ENCODE measurements around the gene PIGN. TPM values are rescaled to one million over a fixed set of nuclear protein-coding genes. Genes with fewer than 3 reads are reported as not detected.

The PIGN gene
- total RNA-seq, 1 experiment from 2014 or later, result 52.5 TPM

DNA sequence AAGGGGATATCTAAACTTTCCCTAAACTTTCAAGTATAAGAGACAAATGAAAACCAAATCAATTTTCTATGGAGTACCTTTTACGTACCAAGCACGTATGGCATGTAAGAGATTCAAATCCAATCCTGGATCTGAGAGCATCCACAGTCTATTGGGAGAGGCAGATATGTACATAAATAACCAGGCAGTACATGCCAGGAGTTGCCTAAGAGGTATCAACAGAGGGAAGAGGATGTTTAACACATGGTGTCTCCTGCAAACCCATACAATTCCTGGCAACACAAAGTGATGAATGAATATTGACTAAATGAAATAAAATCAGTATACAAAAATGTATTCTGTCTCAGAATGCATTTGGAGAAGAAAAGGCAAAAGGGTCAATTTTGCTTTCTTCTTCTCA, 116.6 kb downstream of the PIGN start:
- no peak for DNase-seq
- Mint-ChIP-seq H3K4me1 (ENCODE audit: low read depth, unreplicated experiment) (no peaks in the 10 kb centered on the region), H3K9me3 (ENCODE audit: low read depth, unreplicated experiment) (no peaks in the 10 kb centered on the region), H3K36me3 (ENCODE audit: insufficient read depth, unreplicated experiment) (no peaks in the 10 kb centered on the region), H3K27ac (ENCODE audit: unreplicated experiment) (no peak overlapping the region), H3K27me3 (ENCODE audit: unreplicated experiment) (no peaks in the 10 kb centered on the region), H3K4me3 (ENCODE audit: low read depth, unreplicated experiment) (no peak overlapping the region)
- no TSS peak for BruUV-seq (replicated peaks)
- intact Hi-C loops (cut with micrococcal nuclease; ENCODE audit: unreplicated experiment), result no loop called here
- CTCF ChIA-PET, result interaction anchor here (0.9 kb wide), 1 partner anchor 12 kb away, joined by 3 read pairs; no protein-coding TSS in a partner anchor
- TF ChIP-seq, protein P1, sequence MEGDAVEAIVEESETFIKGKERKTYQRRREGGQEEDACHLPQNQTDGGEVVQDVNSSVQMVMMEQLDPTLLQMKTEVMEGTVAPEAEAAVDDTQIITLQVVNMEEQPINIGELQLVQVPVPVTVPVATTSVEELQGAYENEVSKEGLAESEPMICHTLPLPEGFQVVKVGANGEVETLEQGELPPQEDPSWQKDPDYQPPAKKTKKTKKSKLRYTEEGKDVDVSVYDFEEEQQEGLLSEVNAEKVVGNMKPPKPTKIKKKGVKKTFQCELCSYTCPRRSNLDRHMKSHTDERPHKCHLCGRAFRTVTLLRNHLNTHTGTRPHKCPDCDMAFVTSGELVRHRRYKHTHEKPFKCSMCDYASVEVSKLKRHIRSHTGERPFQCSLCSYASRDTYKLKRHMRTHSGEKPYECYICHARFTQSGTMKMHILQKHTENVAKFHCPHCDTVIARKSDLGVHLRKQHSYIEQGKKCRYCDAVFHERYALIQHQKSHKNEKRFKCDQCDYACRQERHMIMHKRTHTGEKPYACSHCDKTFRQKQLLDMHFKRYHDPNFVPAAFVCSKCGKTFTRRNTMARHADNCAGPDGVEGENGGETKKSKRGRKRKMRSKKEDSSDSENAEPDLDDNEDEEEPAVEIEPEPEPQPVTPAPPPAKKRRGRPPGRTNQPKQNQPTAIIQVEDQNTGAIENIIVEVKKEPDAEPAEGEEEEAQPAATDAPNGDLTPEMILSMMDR (IDR thresholded peaks at IDR 0.05; ENCODE audit: unreplicated experiment), result no peak

DNA sequence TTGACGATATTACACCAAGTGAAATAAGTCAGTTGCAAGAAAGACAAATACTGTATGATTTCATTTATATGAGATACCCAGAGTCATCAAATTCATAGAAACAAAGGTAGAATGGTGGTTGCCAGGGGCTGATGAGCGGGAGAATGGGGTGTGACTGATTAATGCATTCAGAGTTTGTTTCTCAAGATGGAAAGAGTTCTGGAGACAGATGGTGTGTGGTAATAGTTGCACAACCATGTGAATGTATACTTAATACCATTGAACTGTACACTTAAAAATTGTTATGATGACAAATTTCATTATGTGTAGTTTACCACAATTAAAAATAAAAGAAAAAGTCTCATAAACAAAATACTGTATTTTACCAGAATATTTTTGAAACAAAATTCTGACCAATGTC, 117.3 kb downstream of the PIGN start:
- H3K9me3 Mint-ChIP-seq (ENCODE audit: low read depth, unreplicated experiment), result no peaks in the 10 kb centered on the region

DNA sequence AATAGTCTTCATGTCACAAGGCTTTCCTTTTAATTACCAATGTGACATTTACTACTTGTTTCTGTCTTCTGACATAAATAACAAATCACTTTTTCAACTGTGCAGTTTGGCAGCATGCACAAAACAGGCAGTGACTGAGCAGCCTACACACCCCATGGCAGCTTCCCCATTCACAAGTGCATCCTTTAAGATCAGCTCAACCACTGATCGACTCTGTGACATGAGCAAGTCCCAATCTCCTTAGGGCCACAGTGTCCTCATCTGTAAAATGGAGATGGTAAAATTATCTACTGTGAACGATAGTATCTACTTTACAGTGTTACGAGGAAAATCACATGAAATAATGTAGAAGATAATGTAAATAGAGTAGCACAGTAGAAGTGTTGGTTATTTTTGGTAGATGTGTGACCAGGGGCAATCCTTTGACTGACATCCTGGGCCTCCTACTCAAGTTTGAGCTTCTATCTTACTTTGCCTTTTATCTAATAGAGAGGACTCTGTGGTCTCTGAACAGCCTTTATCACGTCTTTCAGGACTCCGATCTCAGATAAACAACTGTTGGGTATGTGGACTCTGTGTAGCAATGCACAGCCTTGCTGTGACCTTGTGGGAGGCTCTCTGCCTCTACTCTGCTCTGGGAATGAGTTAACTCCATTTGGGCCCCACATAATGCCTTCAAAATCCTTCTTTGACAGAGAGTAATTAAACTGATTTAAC, 120.6 kb downstream of the PIGN start:
- intact Hi-C loops (cut with micrococcal nuclease; ENCODE audit: unreplicated experiment), result no loop called here
- DNase-seq, result no peak
- H3K36me3 Mint-ChIP-seq (ENCODE audit: insufficient read depth, unreplicated experiment), result no peaks in the 10 kb centered on the region
- H3K9me3 Mint-ChIP-seq (ENCODE audit: low read depth, unreplicated experiment), result no peaks in the 10 kb centered on the region
- TF ChIP-seq, protein P1 (IDR thresholded peaks at IDR 0.05; ENCODE audit: unreplicated experiment), result no peak
- no peak overlapping the region for H3K27ac Mint-ChIP-seq (ENCODE audit: unreplicated experiment)
- no peak overlapping the region for H3K4me3 Mint-ChIP-seq (ENCODE audit: low read depth, unreplicated experiment)
- CTCF ChIA-PET, result no interaction called here
- no peaks in the 10 kb centered on the region for H3K4me1 Mint-ChIP-seq (ENCODE audit: low read depth, unreplicated experiment)
- no TSS peak for BruUV-seq (replicated peaks)
- no peaks in the 10 kb centered on the region for H3K27me3 Mint-ChIP-seq (ENCODE audit: unreplicated experiment)

More for the DNA sequence above, 117.3 kb downstream of the PIGN start:
- Mint-ChIP-seq H3K27me3 (ENCODE audit: unreplicated experiment) (no peaks in the 10 kb centered on the region), H3K4me3 (ENCODE audit: low read depth, unreplicated experiment) (no peak overlapping the region), H3K27ac (ENCODE audit: unreplicated experiment) (no peak overlapping the region), H3K36me3 (ENCODE audit: insufficient read depth, unreplicated experiment) (no peaks in the 10 kb centered on the region), H3K4me1 (ENCODE audit: low read depth, unreplicated experiment) (no peaks in the 10 kb centered on the region)
- no TSS peak for BruUV-seq (replicated peaks)
- CTCF ChIA-PET, result no interaction called here
- TF ChIP-seq, protein P1 (IDR thresholded peaks at IDR 0.05; ENCODE audit: unreplicated experiment), result no peak
- intact Hi-C loops (cut with micrococcal nuclease; ENCODE audit: unreplicated experiment), result no loop called here
- no peak for DNase-seq

DNA sequence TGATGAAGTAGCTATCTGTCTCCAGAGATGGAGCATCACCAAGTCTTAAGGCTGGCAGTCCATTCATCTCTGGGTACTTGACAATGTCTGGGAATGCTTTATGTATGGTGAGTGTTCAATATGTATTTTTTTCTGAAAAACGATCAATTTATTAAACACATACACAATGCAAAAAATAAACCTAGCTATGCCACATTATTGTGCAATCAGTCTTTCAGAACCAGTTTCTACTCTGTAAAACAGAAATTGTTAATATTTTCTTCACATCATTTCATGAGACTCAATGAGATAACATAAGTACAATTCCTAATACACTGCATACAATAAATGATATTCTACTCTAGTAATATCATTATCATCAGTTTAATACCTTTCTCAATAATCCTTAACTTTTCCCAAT, 122.5 kb downstream of the PIGN start:
- no peaks in the 10 kb centered on the region for H3K9me3 Mint-ChIP-seq (ENCODE audit: low read depth, unreplicated experiment)
- H3K4me3 Mint-ChIP-seq (ENCODE audit: low read depth, unreplicated experiment), result no peak overlapping the region
- CTCF ChIA-PET, result no interaction called here
- no peaks in the 10 kb centered on the region for H3K4me1 Mint-ChIP-seq (ENCODE audit: low read depth, unreplicated experiment)
- no TSS peak for BruUV-seq (replicated peaks)
- intact Hi-C loops (cut with micrococcal nuclease; ENCODE audit: unreplicated experiment), result no loop called here
- no peak for DNase-seq
- no peaks in the 10 kb centered on the region for H3K36me3 Mint-ChIP-seq (ENCODE audit: insufficient read depth, unreplicated experiment)
- TF ChIP-seq, protein P1 (IDR thresholded peaks at IDR 0.05; ENCODE audit: unreplicated experiment), result no peak
- H3K27ac Mint-ChIP-seq (ENCODE audit: unreplicated experiment), result no peak overlapping the region
- H3K27me3 Mint-ChIP-seq (ENCODE audit: unreplicated experiment), result no peaks in the 10 kb centered on the region
